Transverse colon (tissue), 4 donors: ENCODE data around the gene ZNHIT3.

Experiments used
- CTCF ChIP-seq, 5 experiments: fragments of 200-600 bp in 3 of 5; fragments of 450-650 bp in 2 of 5; sonication (generic) in 3 of 5; IDR thresholded peaks; 1 replicate in 2 of 5; 2 replicates in 3 of 5; pipeline ENCODE4 v1.5.1; 2016 to 2017; ENCODE audit warnings: antibody characterized with exemption in 5 of 5, inconsistent platforms in 3 of 5, mild to moderate bottlenecking in 2 of 5, moderate library complexity in 1 of 5
- POLR2AphosphoS5 ChIP-seq, 3 donors: sonication (generic); formaldehyde crosslinking; IDR thresholded peaks; one replicate each; pipeline ENCODE4 v1.6.1; 2016; ENCODE audit warnings: antibody characterized with exemption in 3 of 3

- TF ChIP-seq CTCF (IDR thresholded peaks at IDR 0.05) (no peak), POLR2AphosphoS5 (IDR thresholded peaks at IDR 0.05) (no peak)
Measured at GRCh38 chr17:36481829-36482228, 4.7 kb upstream of the ZNHIT3 start.
